Measurements from ENCODE around the gene POU5F2. TPM values are rescaled to one million over a fixed set of nuclear protein-coding genes. Genes with fewer than 3 reads are reported as not detected.

The POU5F2 gene, protein sequence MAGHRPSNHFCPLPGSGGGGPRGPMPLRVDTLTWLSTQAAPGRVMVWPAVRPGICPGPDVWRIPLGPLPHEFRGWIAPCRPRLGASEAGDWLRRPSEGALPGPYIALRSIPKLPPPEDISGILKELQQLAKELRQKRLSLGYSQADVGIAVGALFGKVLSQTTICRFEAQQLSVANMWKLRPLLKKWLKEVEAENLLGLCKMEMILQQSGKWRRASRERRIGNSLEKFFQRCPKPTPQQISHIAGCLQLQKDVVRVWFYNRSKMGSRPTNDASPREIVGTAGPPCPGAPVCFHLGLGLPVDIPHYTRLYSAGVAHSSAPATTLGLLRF
- not detected for polyA plus RNA-seq (2013, experiment 1 of 4)
- 0.05 TPM for polyA plus RNA-seq (2013, experiment 2 of 4)
- 0.05 TPM for polyA plus RNA-seq (2013, experiment 3 of 4)
- polyA plus RNA-seq (2013, experiment 4 of 4) = not detected

DNA sequence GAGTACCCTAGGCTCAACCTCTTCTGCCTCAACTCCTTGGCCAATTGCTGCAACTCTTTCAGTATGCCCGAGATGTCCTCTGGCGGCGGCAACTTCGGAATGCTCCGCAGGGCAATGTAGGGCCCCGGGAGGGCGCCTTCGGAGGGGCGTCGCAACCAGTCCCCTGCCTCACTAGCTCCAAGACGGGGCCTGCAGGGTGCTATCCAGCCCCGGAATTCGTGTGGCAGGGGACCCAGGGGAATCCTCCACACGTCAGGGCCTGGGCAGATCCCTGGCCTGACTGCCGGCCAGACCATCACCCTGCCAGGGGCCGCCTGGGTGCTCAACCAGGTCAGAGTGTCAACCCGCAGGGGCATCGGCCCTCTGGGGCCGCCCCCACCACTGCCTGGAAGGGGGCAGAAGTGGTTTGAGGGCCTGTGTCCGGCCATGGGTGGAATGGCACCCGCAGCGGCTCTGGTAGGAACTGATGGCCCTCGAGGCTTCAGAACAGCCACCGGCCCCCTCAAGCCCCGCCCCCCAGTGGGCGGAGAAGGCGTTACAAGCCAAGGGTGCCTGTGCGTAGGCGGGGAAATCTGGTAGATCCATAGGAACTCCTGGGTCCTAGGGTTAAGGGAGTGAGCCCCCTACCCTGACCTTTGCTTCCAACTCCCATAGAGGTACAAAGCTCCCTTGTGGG is at the start of gene POU5F2:
Gene POU5F2, minus strand, starts transcription at position 465 of the 676 bp plus-strand sequence. Its CDS starts 37 bp downstream, at position 428.
- H3K27ac ChIP-seq (ENCODE audit: insufficient read depth, low read depth, low read length, poor library complexity, severe bottlenecking) = no peak within 1 kb of the TSS
- H3K27me3 ChIP-seq (ENCODE audit: control insufficient read depth, insufficient read depth, low read length, poor library complexity, severe bottlenecking) = no peaks in the 10 kb centered on the region
- 91 to 94% methylated on average over 29 of the region's 29 CpGs for WGBS, 2 experiments
- no peaks in the 10 kb centered on the region for H3K4me1 ChIP-seq (ENCODE audit: control insufficient read depth, insufficient read depth, low read length)
- no peaks in the 10 kb centered on the region for H3K36me3 ChIP-seq (ENCODE audit: control insufficient read depth, insufficient read depth, low read length)
- H3K9me3 ChIP-seq (ENCODE audit: control insufficient read depth, low read length) = no peaks in the 10 kb centered on the region
- no peak within 1 kb of the TSS for H3K4me3 ChIP-seq (ENCODE audit: insufficient read depth, low read depth, low read length)

DNA sequence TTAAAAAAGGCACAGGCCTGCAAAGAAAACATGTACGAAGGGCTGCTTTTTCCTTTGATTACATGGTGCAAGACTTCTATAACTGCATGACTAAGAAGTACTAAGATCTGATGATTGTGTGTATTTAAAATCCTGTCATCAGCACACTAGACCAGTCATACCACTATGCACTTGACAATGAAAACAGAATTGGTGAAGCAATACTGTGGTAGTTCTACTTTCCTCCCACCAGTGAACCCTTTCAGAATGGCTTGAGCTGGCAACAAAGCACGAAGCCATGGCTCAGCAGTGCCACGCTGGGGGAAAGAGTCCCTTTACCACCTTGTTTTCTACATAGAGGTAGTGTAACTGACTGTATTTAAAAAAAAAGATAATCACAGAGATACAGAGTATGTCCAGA is 49.0 kb upstream of the POU5F2 start:
- Histone ChIP-seq H3K4me1 (ENCODE audit: control insufficient read depth, insufficient read depth, low read length) (peaks cover 6% of the 10 kb centered on the region), H3K9me3 (ENCODE audit: control insufficient read depth, low read length) (no peaks in the 10 kb centered on the region), H3K27ac (ENCODE audit: insufficient read depth, low read depth, low read length, poor library complexity, severe bottlenecking) (no peak overlapping the region), H3K27me3 (ENCODE audit: control insufficient read depth, insufficient read depth, low read length, poor library complexity, severe bottlenecking) (no peaks in the 10 kb centered on the region), H3K36me3 (ENCODE audit: control insufficient read depth, insufficient read depth, low read length) (no peaks in the 10 kb centered on the region), H3K4me3 (ENCODE audit: insufficient read depth, low read depth, low read length) (no peak overlapping the region)
- 80 to 93% methylated on average over 2 to 3 of the region's 3 CpGs for WGBS, 2 experiments

DNA sequence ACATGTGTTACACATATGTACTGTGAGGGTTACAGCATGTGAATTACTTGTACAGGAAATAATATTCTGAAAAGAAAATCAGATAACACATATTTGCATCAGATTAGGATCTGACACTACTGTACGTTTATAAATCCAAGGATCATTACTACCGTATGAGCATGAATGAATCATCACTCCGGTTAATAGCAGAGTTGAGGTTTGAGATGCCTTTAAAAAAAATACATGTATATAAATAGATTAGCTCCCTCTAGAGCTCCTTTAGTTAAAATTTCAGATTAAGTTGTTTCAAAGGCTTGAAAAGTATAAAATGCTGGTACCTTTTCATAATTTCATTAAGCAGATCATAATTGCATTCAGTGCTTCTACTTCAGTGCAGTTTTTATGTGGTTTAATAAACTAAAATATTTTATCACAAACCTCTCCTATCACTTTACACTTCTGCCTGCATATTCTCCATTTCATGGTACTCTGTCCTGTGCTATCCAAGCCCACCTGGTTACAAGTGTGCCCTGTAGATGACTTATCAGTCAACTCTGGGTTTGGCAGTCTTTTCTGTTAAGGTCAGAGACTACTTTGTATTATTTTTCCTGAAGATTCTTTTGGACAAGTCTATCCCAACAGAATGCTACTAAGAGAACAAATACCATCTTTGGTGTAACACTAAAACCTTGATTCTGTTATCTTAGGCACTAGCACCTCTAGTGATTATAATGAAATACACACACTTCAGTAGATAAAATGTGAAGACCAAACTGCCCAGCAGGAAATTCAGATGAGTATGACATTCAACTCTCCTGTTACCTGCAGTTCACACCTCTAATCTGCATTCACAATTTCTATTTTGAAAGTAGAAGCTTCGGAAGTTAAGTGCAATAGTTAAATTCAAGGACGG is 48.0 kb upstream of the POU5F2 start:
- H3K27ac ChIP-seq (ENCODE audit: insufficient read depth, low read depth, low read length, poor library complexity, severe bottlenecking) = no peak overlapping the region
- H3K27me3 ChIP-seq (ENCODE audit: control insufficient read depth, insufficient read depth, low read length, poor library complexity, severe bottlenecking) = no peaks in the 10 kb centered on the region
- H3K4me3 ChIP-seq (ENCODE audit: insufficient read depth, low read depth, low read length) = no peak overlapping the region
- H3K9me3 ChIP-seq (ENCODE audit: control insufficient read depth, low read length) = no peaks in the 10 kb centered on the region
- WGBS, 2 experiments = 94% methylated on average over 3 to 5 of the region's 5 CpGs
- H3K4me1 ChIP-seq (ENCODE audit: control insufficient read depth, insufficient read depth, low read length) = peaks cover 6% of the 10 kb centered on the region
- H3K36me3 ChIP-seq (ENCODE audit: control insufficient read depth, insufficient read depth, low read length) = no peaks in the 10 kb centered on the region

DNA sequence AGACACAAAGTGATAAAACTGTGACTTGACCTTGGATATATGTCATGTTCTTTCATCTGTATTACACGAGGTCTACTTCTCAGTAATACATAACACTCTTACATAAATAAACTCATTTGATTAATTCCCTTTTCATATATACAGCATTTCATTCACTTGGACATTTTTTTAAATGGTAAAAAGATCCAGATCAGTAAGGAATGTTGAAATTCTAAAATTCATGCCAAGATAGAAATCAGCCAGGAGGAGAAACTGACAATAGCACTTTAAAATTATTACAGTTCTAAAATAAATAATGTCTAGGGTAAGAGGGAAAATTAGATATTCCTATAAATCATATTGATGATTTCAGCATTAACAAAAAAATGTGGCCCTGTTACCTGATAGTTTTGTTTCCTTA is 46.2 kb upstream of the POU5F2 start:
- no peaks in the 10 kb centered on the region for H3K9me3 ChIP-seq (ENCODE audit: control insufficient read depth, low read length)
- H3K4me3 ChIP-seq (ENCODE audit: insufficient read depth, low read depth, low read length) = no peak overlapping the region
- no peaks in the 10 kb centered on the region for H3K27me3 ChIP-seq (ENCODE audit: control insufficient read depth, insufficient read depth, low read length, poor library complexity, severe bottlenecking)
- WGBS, 2 experiments = 82% methylated on average over 1 of the region's 1 CpG; no CpG with 5 or more reads in 1 of the 2 experiments
- H3K4me1 ChIP-seq (ENCODE audit: control insufficient read depth, insufficient read depth, low read length) = peaks cover 6% of the 10 kb centered on the region
- H3K27ac ChIP-seq (ENCODE audit: insufficient read depth, low read depth, low read length, poor library complexity, severe bottlenecking) = no peak overlapping the region
- no peaks in the 10 kb centered on the region for H3K36me3 ChIP-seq (ENCODE audit: control insufficient read depth, insufficient read depth, low read length)

DNA sequence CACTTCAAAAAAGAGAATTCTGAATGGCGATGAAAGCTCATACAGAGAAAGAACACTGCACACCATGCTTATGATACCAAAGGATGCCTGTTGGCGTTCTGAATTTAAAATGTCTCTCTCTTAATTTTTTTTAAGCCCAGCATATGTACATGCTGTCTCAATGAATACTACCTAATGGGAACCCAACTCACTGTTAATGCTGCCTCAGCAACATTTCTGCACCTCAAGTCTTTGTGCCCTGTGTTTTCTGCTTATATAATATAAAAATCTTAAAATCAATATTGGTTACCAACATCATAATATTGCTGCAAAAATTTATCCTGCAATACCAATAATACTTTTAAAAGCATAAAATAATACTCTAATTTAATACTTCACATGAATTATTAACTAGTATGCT is 44.1 kb upstream of the POU5F2 start:
- no peaks in the 10 kb centered on the region for H3K27me3 ChIP-seq (ENCODE audit: control insufficient read depth, insufficient read depth, low read length, poor library complexity, severe bottlenecking)
- H3K4me3 ChIP-seq (ENCODE audit: insufficient read depth, low read depth, low read length) = no peak overlapping the region
- H3K27ac ChIP-seq (ENCODE audit: insufficient read depth, low read depth, low read length, poor library complexity, severe bottlenecking) = no peak overlapping the region
- WGBS, 2 experiments = 95 to 97% methylated on average over 2 of the region's 2 CpGs
- H3K4me1 ChIP-seq (ENCODE audit: control insufficient read depth, insufficient read depth, low read length) = no peaks in the 10 kb centered on the region
- no peaks in the 10 kb centered on the region for H3K36me3 ChIP-seq (ENCODE audit: control insufficient read depth, insufficient read depth, low read length)
- H3K9me3 ChIP-seq (ENCODE audit: control insufficient read depth, low read length) = no peaks in the 10 kb centered on the region

DNA sequence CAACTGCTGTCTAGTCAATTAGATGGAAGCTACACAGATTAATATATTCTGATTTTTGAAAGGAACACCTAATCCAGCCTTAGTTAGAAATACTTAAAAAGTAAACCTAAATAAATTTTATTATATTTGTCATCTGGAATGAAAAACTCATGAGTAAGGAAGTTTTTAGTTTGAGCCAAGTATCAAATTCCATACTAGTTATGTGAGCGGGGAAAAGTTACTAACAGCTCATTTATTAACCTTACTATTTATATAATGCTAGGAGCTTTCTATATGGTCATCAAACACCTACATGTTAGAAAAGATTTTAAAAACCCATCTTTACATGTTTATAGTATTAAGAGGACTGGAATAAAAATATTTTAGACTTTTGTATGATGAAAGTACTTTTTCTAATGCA is 41.6 kb upstream of the POU5F2 start:
- Histone ChIP-seq H3K27ac (ENCODE audit: insufficient read depth, low read depth, low read length, poor library complexity, severe bottlenecking) (no peak overlapping the region), H3K4me3 (ENCODE audit: insufficient read depth, low read depth, low read length) (no peak overlapping the region), H3K9me3 (ENCODE audit: control insufficient read depth, low read length) (no peaks in the 10 kb centered on the region), H3K4me1 (ENCODE audit: control insufficient read depth, insufficient read depth, low read length) (no peaks in the 10 kb centered on the region), H3K36me3 (ENCODE audit: control insufficient read depth, insufficient read depth, low read length) (no peaks in the 10 kb centered on the region), H3K27me3 (ENCODE audit: control insufficient read depth, insufficient read depth, low read length, poor library complexity, severe bottlenecking) (no peaks in the 10 kb centered on the region)
- no CpG with 5 or more reads among the region's 1 CpG for WGBS, 2 experiments

DNA sequence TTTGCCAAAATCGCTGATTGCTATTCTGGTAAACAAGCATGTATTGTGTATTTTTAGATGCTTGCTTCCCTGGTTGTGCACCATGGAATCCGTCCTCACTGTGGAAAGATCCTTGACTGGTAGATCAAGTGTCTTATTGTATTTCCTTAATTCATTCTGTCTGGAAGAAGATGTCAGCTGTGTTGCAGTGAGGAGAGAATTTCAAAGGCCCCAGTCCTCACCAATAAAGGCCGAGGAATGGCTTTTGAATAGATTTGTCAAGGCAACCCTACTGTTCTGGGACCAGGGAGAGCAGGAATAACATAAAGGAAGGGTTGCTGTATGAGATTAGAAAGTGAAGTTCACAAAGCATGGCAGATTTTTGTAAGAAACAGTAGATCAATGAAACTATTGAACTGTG is 36.2 kb upstream of the POU5F2 start:
- H3K36me3 ChIP-seq (ENCODE audit: control insufficient read depth, insufficient read depth, low read length) = no peaks in the 10 kb centered on the region
- H3K27ac ChIP-seq (ENCODE audit: insufficient read depth, low read depth, low read length, poor library complexity, severe bottlenecking) = no peak overlapping the region
- 34 to 48% methylated on average over 3 of the region's 3 CpGs for WGBS, 2 experiments
- no peak overlapping the region for H3K4me3 ChIP-seq (ENCODE audit: insufficient read depth, low read depth, low read length)
- H3K4me1 ChIP-seq (ENCODE audit: control insufficient read depth, insufficient read depth, low read length) = peaks cover 6% of the 10 kb centered on the region
- no peaks in the 10 kb centered on the region for H3K9me3 ChIP-seq (ENCODE audit: control insufficient read depth, low read length)
- H3K27me3 ChIP-seq (ENCODE audit: control insufficient read depth, insufficient read depth, low read length, poor library complexity, severe bottlenecking) = no peaks in the 10 kb centered on the region

DNA sequence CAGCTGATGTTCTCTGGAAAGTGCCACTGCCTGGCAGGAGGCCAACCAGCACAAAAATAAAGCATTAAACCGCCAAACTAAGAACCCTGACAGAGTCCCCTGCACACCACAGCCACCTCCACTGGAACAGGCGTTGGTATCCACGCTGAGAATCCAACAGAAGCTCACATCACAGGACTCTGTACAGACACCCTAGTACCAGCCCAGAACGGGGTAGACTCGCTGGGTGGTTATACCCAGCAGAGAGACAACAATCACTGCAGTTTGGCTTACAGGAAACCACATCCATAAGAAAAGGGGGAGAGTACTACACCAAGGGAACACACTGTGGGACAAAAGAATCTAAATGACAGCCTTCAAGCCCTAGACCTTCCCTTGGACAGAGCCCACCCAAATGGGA is 15.0 kb upstream of the POU5F2 start:
- peaks cover 7% of the 10 kb centered on the region for H3K4me1 ChIP-seq (ENCODE audit: control insufficient read depth, insufficient read depth, low read length)
- no peaks in the 10 kb centered on the region for H3K36me3 ChIP-seq (ENCODE audit: control insufficient read depth, insufficient read depth, low read length)
- WGBS, 2 experiments = 72 to 77% methylated on average over 5 of the region's 5 CpGs
- H3K4me3 ChIP-seq (ENCODE audit: insufficient read depth, low read depth, low read length) = no peak overlapping the region
- no peaks in the 10 kb centered on the region for H3K9me3 ChIP-seq (ENCODE audit: control insufficient read depth, low read length)
- H3K27ac ChIP-seq (ENCODE audit: insufficient read depth, low read depth, low read length, poor library complexity, severe bottlenecking) = no peak overlapping the region
- no peaks in the 10 kb centered on the region for H3K27me3 ChIP-seq (ENCODE audit: control insufficient read depth, insufficient read depth, low read length, poor library complexity, severe bottlenecking)

DNA sequence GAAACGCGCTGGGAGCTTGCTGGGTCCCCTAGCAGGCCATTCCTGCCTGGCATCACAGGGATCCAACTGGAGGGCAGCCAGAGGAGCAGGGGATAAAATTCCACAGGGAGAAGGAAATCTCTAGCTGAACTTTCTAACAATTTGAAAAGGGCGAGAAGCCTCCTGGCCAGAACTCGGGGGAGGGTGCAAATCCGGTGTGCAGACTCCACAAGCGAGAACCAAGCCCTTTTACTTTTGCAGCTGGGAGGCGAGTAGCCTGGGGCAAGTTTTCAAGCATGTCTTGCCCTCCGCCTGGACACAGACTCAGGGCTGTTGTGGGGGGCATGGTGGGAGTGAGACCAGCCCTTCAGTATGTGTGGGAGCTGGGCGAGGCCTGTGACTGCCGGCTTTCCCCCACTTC is 14.3 kb upstream of the POU5F2 start:
- H3K9me3 ChIP-seq (ENCODE audit: control insufficient read depth, low read length) = no peaks in the 10 kb centered on the region
- 86 to 88% methylated on average over 10 of the region's 10 CpGs for WGBS, 2 experiments
- no peaks in the 10 kb centered on the region for H3K27me3 ChIP-seq (ENCODE audit: control insufficient read depth, insufficient read depth, low read length, poor library complexity, severe bottlenecking)
- no peak overlapping the region for H3K4me3 ChIP-seq (ENCODE audit: insufficient read depth, low read depth, low read length)
- no peak overlapping the region for H3K27ac ChIP-seq (ENCODE audit: insufficient read depth, low read depth, low read length, poor library complexity, severe bottlenecking)
- peaks cover 7% of the 10 kb centered on the region for H3K4me1 ChIP-seq (ENCODE audit: control insufficient read depth, insufficient read depth, low read length)
- no peaks in the 10 kb centered on the region for H3K36me3 ChIP-seq (ENCODE audit: control insufficient read depth, insufficient read depth, low read length)

All from ectodermal cell (in vitro differentiated cells).